Glutamatergic neuron (in vitro differentiated cells): ENCODE results near the gene COPZ1. TPM values are rescaled to one million over a fixed set of nuclear protein-coding genes. Genes with fewer than 3 reads are reported as not detected.
"Not testable (repeated sequence)": the region's sequence is repeated elsewhere in the genome, so short reads cannot be mapped to it uniquely, and the experiment has no call there.

Experiments used
- DNase-seq: peaks from one replicate; pipeline ENCODE4 v3.0.0; 2022
- H3K27ac Mint-ChIP-seq: one replicate; pipeline ENCODE4 v1.8.0; 2020; ENCODE audit warnings: mild to moderate bottlenecking, mixed read lengths, inconsistent platforms; ENCODE audit not compliant: unreplicated experiment
- H3K27me3 Mint-ChIP-seq: one replicate; pipeline ENCODE4 v1.8.0; 2020; ENCODE audit warnings: mild to moderate bottlenecking, moderate library complexity, mixed read lengths, inconsistent platforms; ENCODE audit not compliant: unreplicated experiment
- H3K36me3 Mint-ChIP-seq: one replicate; pipeline ENCODE4 v1.8.0; 2020; ENCODE audit warnings: mild to moderate bottlenecking, mixed read lengths, inconsistent platforms; ENCODE audit not compliant: unreplicated experiment
- H3K4me1 Mint-ChIP-seq: one replicate; pipeline ENCODE4 v1.8.0; 2020; ENCODE audit warnings: mild to moderate bottlenecking, low read depth, mixed read lengths, inconsistent platforms; ENCODE audit not compliant: unreplicated experiment
- H3K4me3 Mint-ChIP-seq: one replicate; pipeline ENCODE4 v1.8.0; 2020; ENCODE audit warnings: mild to moderate bottlenecking, mixed read lengths, inconsistent platforms; ENCODE audit not compliant: unreplicated experiment
- H3K9me3 Mint-ChIP-seq: one replicate; pipeline ENCODE4 v1.8.0; 2020; ENCODE audit warnings: mild to moderate bottlenecking, moderate library complexity, mixed read lengths, inconsistent platforms; ENCODE audit not compliant: unreplicated experiment
- CTCF ChIP-seq: fragments of 200-600 bp; sonication (generic); IDR thresholded peaks from one replicate; pipeline ENCODE4 v1.5.0; 2021; ENCODE audit not compliant: partially characterized antibody, unreplicated experiment
- total RNA-seq: library from RNA; stranded (reverse); fragmentation: NEBNext Ultra II Directional; extraction: Animal tissue kit (Norgen Biotek cat#: 25700); gene quantifications from one replicate; pipeline ENCODE4 v1.2.1, GENCODE V29; 2021; ENCODE audit not compliant: unreplicated experiment

The COPZ1 gene
- total RNA-seq, 1 donor from 2014 or later = 88.6 TPM

- H3K27me3 Mint-ChIP-seq = peaks cover 2% of the 10 kb centered on the region
- no peak within 1 kb of the TSS for H3K4me3 Mint-ChIP-seq
- H3K27ac Mint-ChIP-seq = no peak within 1 kb of the TSS
- peaks cover 39% of the 10 kb centered on the region for H3K4me1 Mint-ChIP-seq
- no peak for TF ChIP-seq CTCF
- H3K9me3 Mint-ChIP-seq = no peaks in the 10 kb centered on the region
- DNase-seq = peak; percentile 99
- H3K36me3 Mint-ChIP-seq = no peaks in the 10 kb centered on the region
Observed at GRCh38 chr12:54279632-54280467, 45.1 kb upstream of the COPZ1 start, which contains the start of gene CBX5. Gene CBX5, minus strand, starts transcription at chr12:54280122. Its CDS starts 22,472 bp downstream, at chr12:54257650.

GRCh38 chr12:54280468-54281260, 44.3 kb upstream of the COPZ1 start, which contains the start of gene HNRNPA1:
Gene HNRNPA1, plus strand, starts transcription at chr12:54280726. Its CDS starts 82 bp downstream, at chr12:54280808.
- no peak within 1 kb of the TSS for H3K4me3 Mint-ChIP-seq

GRCh38 chr12:54281261-54281638, 43.7 kb upstream of the COPZ1 start:
- H3K27ac Mint-ChIP-seq, H3K9me3 Mint-ChIP-seq, H3K36me3 Mint-ChIP-seq, H3K27me3 Mint-ChIP-seq, DNase-seq, H3K4me3 Mint-ChIP-seq: not testable (repeated sequence)
- H3K4me1 Mint-ChIP-seq = peaks cover 50% of the 10 kb centered on the region

More at GRCh38 chr12:54280468-54281260, 44.3 kb upstream of the COPZ1 start, which contains the start of gene HNRNPA1:
- TF ChIP-seq CTCF = no peak
- H3K9me3 Mint-ChIP-seq = no peaks in the 10 kb centered on the region
- H3K27me3 Mint-ChIP-seq = peaks cover 2% of the 10 kb centered on the region
- no peak within 1 kb of the TSS for H3K27ac Mint-ChIP-seq
- DNase-seq = peak; percentile 87
- H3K36me3 Mint-ChIP-seq = no peaks in the 10 kb centered on the region
- peaks cover 45% of the 10 kb centered on the region for H3K4me1 Mint-ChIP-seq

- H3K36me3 Mint-ChIP-seq, H3K4me3 Mint-ChIP-seq, H3K9me3 Mint-ChIP-seq, DNase-seq, H3K27ac Mint-ChIP-seq, H3K27me3 Mint-ChIP-seq: not testable (repeated sequence)
- H3K4me1 Mint-ChIP-seq = peaks cover 50% of the 10 kb centered on the region
Observed at GRCh38 chr12:54281694-54282093, 43.2 kb upstream of the COPZ1 start.

GRCh38 chr12:54282949-54283593, 41.9 kb upstream of the COPZ1 start:
- no peak for TF ChIP-seq CTCF
- Mint-ChIP-seq H3K27ac (peak overlapping the region; percentile 31), H3K9me3 (peaks cover 3% of the 10 kb centered on the region), H3K27me3 (peaks cover 6% of the 10 kb centered on the region), H3K4me3 (no peak overlapping the region), H3K36me3 (peaks cover 4% of the 10 kb centered on the region), H3K4me1 (peaks cover 51% of the 10 kb centered on the region)
- no peak for DNase-seq

GRCh38 chr12:54284070-54284780, 40.7 kb upstream of the COPZ1 start:
- not testable (repeated sequence) for DNase-seq, H3K27me3 Mint-ChIP-seq, H3K4me3 Mint-ChIP-seq, H3K36me3 Mint-ChIP-seq, H3K9me3 Mint-ChIP-seq
- peaks cover 45% of the 10 kb centered on the region for H3K4me1 Mint-ChIP-seq
- H3K27ac Mint-ChIP-seq = peak overlapping the region; percentile 52
